ENCODE results near the gene ATXN1L. TPM values are rescaled to one million over a fixed set of nuclear protein-coding genes. Genes with fewer than 3 reads are reported as not detected.

The ATXN1L gene
- polyA plus RNA-seq, 1 of the 3 experiments (the other 2 are of a cell fraction): 8.0 TPM

DNA sequence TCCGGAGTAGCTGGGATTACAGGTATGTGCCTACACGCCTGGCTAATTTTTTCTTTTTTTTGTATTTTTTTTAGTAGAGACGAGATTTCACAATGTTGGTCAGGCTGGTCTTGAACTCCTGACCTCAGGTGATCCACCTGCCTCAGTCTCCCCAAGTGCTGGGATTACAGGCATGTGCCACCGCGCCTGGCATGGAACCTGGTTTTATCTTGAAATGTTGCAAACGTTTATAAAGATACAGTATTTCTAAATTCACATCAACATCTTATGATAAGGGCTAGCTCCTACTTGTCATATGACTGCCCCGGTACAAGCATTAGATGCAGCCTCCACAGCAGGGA lies 48.1 kb downstream of the ATXN1L start:
- H3K4me3 ChIP-seq (ENCODE audit: low read depth in 2 of 2, low read length in 1 of 2): peak overlapping the region; percentile 69 to 94
- H3K4me2 ChIP-seq: peak overlapping the region; percentile 90
- DNase-seq: no peak
- 39% methylated on average over 7 of the region's 7 CpGs for WGBS (ENCODE audit: low lambda C conversion rate)
- no peaks in the 10 kb centered on the region for H3K9me3 ChIP-seq
- CTCF ChIA-PET: interaction anchor here (0.8 to 8.1 kb wide), 3 partner anchors 11 to 136 kb away, joined by 3 to 59 read pairs (median 6); partner anchors contain the start of gene ZNF821
- no peak for TF ChIP-seq POLR2AphosphoS5 (IDR thresholded peaks at IDR 0.05; ENCODE audit: low read depth, low read length)
- no peak for TF ChIP-seq TEAD4 (IDR thresholded peaks at IDR 0.05; ENCODE audit: borderline replicate concordance, insufficient read depth)
- no peak for TF ChIP-seq SIN3A (IDR thresholded peaks at IDR 0.05; ENCODE audit: borderline replicate concordance, low read depth, low read length)
- no peak for TF ChIP-seq CHD2 (IDR thresholded peaks at IDR 0.05; ENCODE audit: low read length, partially characterized antibody)
- H2AFZ ChIP-seq (ENCODE audit: low read depth): peak overlapping the region; percentile 80
- H3K79me2 ChIP-seq (ENCODE audit: insufficient read depth): peaks cover 35% of the 10 kb centered on the region
- peak overlapping the region; percentile 89 to 94 for H3K27ac ChIP-seq (ENCODE audit: low read depth in 2 of 2, low read length in 1 of 2)
- H3K9me2 ChIP-seq: no peaks in the 10 kb centered on the region
- H3K36me3 ChIP-seq (replicated peaks in 1 of 2; ENCODE audit: control insufficient read depth in 1 of 2, insufficient read depth in 2 of 2, low read length in 1 of 2): peaks cover 0 to 14% of the 10 kb centered on the region in 2 experiments
- peaks cover 5 to 6% of the 10 kb centered on the region in 2 experiments; a peak in 1 of 4 replicates for H3K4me1 ChIP-seq (ENCODE audit: control insufficient read depth in 1 of 2, insufficient read depth in 2 of 2, low read depth in 1 of 2, low read length in 1 of 2)
- peaks cover 27% of the 10 kb centered on the region for H4K20me1 ChIP-seq (ENCODE audit: insufficient read depth)
- no peaks in the 10 kb centered on the region for H3K27me3 ChIP-seq (ENCODE audit: insufficient read depth)
- peak overlapping the region; percentile 98 for H3K9ac ChIP-seq
- POLR2A ChIA-PET: interaction anchor here (0.8 kb wide), 1 partner anchor 11 kb away, joined by 4 read pairs; no protein-coding TSS in a partner anchor
- peaks cover 13% of the 10 kb centered on the region for H3F3A ChIP-seq (replicated peaks; ENCODE audit: insufficient read depth)

DNA sequence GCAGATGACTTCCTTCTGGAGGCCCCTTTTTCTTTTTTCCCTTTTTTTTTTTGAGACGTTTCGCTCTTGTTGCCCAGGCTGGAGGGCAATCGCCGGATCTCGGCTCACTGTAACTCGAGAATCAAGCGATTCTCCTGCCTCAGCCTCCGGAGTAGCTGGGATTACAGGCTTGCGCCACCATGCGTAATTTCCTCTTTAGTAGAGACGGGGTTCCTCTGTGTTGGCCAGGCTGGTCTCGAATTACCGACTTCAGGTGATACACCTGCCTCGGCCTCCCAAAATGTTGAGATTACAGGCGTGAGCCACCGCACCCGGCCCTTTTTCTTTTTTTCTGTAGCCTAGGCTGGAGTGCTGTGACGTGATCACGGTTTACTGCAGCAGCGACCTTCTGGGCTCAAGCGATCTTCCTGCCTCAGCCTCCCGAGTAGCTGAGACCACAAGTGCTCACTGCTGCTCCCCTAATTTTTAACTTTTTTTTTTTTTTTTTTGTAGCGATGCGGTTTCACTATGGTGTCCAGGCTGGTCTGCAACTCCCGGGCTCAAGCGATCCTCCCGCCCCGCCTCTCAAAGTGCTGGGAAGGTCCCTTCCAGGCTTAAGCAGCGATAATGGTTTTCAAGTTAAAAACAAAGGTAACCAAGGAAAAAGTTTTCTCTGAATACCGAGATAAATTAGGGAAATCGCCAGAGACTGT lies 48.6 kb downstream of the ATXN1L start:
- Histone ChIP-seq H3K9me3 (no peaks in the 10 kb centered on the region), H3K4me1 (ENCODE audit: control insufficient read depth in 1 of 2, insufficient read depth in 2 of 2, low read depth in 1 of 2, low read length in 1 of 2) (peaks cover 5 to 6% of the 10 kb centered on the region in 2 experiments; a peak in 1 of 4 replicates), H3F3A (replicated peaks; ENCODE audit: insufficient read depth) (peaks cover 13% of the 10 kb centered on the region), H3K4me2 (peak overlapping the region; percentile 90), H2AFZ (ENCODE audit: low read depth) (peak overlapping the region; percentile 80), H3K9me2 (no peaks in the 10 kb centered on the region), H4K20me1 (ENCODE audit: insufficient read depth) (peaks cover 32% of the 10 kb centered on the region), H3K4me3 (ENCODE audit: low read depth in 2 of 2, low read length in 1 of 2) (peak overlapping the region; percentile 69 to 94), H3K9ac (peak overlapping the region; percentile 98), H3K27ac (ENCODE audit: low read depth in 2 of 2, low read length in 1 of 2) (peak overlapping the region; percentile 89 to 94), H3K27me3 (ENCODE audit: insufficient read depth) (no peaks in the 10 kb centered on the region), H3K79me2 (ENCODE audit: insufficient read depth) (peaks cover 40% of the 10 kb centered on the region), H3K36me3 (replicated peaks in 1 of 2; ENCODE audit: control insufficient read depth in 1 of 2, insufficient read depth in 2 of 2, low read length in 1 of 2) (peaks cover 0 to 19% of the 10 kb centered on the region in 2 experiments)
- CTCF ChIA-PET: interaction anchor here (0.7 to 8.1 kb wide), 4 partner anchors 12 to 137 kb away, joined by 3 to 59 read pairs (median 4); partner anchors contain the start of gene ZNF821
- POLR2A ChIA-PET: interaction anchor here (0.8 to 1.7 kb wide), 2 partner anchors 10 to 11 kb away, joined by 4 to 13 read pairs; partner anchors contain the start of gene ZNF821
- peak; percentile 37 for DNase-seq
- no peak for TF ChIP-seq FOXM1 (IDR thresholded peaks at IDR 0.05; ENCODE audit: low read depth)
- TF ChIP-seq, protein P1, sequence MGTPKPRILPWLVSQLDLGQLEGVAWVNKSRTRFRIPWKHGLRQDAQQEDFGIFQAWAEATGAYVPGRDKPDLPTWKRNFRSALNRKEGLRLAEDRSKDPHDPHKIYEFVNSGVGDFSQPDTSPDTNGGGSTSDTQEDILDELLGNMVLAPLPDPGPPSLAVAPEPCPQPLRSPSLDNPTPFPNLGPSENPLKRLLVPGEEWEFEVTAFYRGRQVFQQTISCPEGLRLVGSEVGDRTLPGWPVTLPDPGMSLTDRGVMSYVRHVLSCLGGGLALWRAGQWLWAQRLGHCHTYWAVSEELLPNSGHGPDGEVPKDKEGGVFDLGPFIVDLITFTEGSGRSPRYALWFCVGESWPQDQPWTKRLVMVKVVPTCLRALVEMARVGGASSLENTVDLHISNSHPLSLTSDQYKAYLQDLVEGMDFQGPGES (IDR thresholded peaks at IDR 0.05; ENCODE audit: low read depth, low read length): no peak
- no peak for TF ChIP-seq NRF1 (IDR thresholded peaks at IDR 0.05; ENCODE audit: low read depth, low read length)
- no peak for TF ChIP-seq MEF2A (IDR thresholded peaks at IDR 0.05; ENCODE audit: borderline replicate concordance, low read depth)
- TF ChIP-seq, protein P2, sequence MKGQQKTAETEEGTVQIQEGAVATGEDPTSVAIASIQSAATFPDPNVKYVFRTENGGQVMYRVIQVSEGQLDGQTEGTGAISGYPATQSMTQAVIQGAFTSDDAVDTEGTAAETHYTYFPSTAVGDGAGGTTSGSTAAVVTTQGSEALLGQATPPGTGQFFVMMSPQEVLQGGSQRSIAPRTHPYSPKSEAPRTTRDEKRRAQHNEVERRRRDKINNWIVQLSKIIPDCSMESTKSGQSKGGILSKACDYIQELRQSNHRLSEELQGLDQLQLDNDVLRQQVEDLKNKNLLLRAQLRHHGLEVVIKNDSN (IDR thresholded peaks at IDR 0.05; ENCODE audit: borderline replicate concordance, low read depth): no peak
- TF ChIP-seq, protein P3, sequence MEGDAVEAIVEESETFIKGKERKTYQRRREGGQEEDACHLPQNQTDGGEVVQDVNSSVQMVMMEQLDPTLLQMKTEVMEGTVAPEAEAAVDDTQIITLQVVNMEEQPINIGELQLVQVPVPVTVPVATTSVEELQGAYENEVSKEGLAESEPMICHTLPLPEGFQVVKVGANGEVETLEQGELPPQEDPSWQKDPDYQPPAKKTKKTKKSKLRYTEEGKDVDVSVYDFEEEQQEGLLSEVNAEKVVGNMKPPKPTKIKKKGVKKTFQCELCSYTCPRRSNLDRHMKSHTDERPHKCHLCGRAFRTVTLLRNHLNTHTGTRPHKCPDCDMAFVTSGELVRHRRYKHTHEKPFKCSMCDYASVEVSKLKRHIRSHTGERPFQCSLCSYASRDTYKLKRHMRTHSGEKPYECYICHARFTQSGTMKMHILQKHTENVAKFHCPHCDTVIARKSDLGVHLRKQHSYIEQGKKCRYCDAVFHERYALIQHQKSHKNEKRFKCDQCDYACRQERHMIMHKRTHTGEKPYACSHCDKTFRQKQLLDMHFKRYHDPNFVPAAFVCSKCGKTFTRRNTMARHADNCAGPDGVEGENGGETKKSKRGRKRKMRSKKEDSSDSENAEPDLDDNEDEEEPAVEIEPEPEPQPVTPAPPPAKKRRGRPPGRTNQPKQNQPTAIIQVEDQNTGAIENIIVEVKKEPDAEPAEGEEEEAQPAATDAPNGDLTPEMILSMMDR (IDR thresholded peaks at IDR 0.05): peak; percentile 43
- TF ChIP-seq TEAD4 (IDR thresholded peaks at IDR 0.05; ENCODE audit: borderline replicate concordance, insufficient read depth): no peak
- TF ChIP-seq, protein P4, sequence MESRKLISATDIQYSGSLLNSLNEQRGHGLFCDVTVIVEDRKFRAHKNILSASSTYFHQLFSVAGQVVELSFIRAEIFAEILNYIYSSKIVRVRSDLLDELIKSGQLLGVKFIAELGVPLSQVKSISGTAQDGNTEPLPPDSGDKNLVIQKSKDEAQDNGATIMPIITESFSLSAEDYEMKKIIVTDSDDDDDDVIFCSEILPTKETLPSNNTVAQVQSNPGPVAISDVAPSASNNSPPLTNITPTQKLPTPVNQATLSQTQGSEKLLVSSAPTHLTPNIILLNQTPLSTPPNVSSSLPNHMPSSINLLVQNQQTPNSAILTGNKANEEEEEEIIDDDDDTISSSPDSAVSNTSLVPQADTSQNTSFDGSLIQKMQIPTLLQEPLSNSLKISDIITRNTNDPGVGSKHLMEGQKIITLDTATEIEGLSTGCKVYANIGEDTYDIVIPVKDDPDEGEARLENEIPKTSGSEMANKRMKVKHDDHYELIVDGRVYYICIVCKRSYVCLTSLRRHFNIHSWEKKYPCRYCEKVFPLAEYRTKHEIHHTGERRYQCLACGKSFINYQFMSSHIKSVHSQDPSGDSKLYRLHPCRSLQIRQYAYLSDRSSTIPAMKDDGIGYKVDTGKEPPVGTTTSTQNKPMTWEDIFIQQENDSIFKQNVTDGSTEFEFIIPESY (IDR thresholded peaks at IDR 0.05; ENCODE audit: borderline replicate concordance, low read depth): no peak
- 0 out of 4 replicates have a peak, but pooled peaks of 1 of the 2 experiments have one; percentile 9 for TF ChIP-seq EP300 (IDR thresholded peaks at IDR 0.05; ENCODE audit: borderline replicate concordance in 1 of 2, low read depth in 1 of 2, low read length in 1 of 2)
- TF ChIP-seq CHD2 (IDR thresholded peaks at IDR 0.05; ENCODE audit: low read length, partially characterized antibody): no peak
- TF ChIP-seq RAD21 (IDR thresholded peaks at IDR 0.05; ENCODE audit: low read length): no peak
- TF ChIP-seq SIN3A (IDR thresholded peaks at IDR 0.05; ENCODE audit: borderline replicate concordance, low read depth, low read length): no peak
- TF ChIP-seq SMC3 (IDR thresholded peaks at IDR 0.05; ENCODE audit: low read depth, low read length): no peak
- TF ChIP-seq, protein P5, sequence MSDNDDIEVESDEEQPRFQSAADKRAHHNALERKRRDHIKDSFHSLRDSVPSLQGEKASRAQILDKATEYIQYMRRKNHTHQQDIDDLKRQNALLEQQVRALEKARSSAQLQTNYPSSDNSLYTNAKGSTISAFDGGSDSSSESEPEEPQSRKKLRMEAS (IDR thresholded peaks at IDR 0.05; ENCODE audit: low read depth): 0 out of 2 replicates have a peak, but pooled peaks have one; percentile 25
- no peak for TF ChIP-seq NFIC (IDR thresholded peaks at IDR 0.05; ENCODE audit: borderline replicate concordance)
- WGBS (ENCODE audit: low lambda C conversion rate): 2% methylated on average over 31 of the region's 31 CpGs

Measured in SK-N-SH (cell line).